A549 (cell line): Measurements from ENCODE around the gene CHI3L1. TPM values are rescaled to one million over a fixed set of nuclear protein-coding genes. Genes with fewer than 3 reads are reported as not detected.

Source experiments
- ATAC-seq, 2 experiments: fragments of 200-7000 bp in 1 of 2; fragments of >200 bp in 1 of 2; cut with Nextera tagmentation in 1 of 2; cut with Tn5 transposase in 1 of 2; 3 replicates each; pipeline versions ENCODE4 v1.8.0 to v1.9.1; 2018 to 2020; ENCODE audit warnings: mild to moderate bottlenecking in 1 of 2, moderate library complexity in 1 of 2
- CTCF ChIA-PET: fragments of 300-600 bp; sonication (Branson Sonifier 250); formaldehyde crosslinking; extraction: SDS; loops from one replicate; lab custom pipeline; 2021; ENCODE audit warnings: antibody characterized with exemption, inconsistent platforms; lab: Yijun Ruan, JAX
- POLR2A ChIA-PET: fragments of 350-600 bp; formaldehyde crosslinking; extraction: SDS; loops from one replicate; lab custom pipeline; 2021; ENCODE audit warnings: antibody characterized with exemption, inconsistent platforms; lab: Yijun Ruan, JAX
- DNase-seq, 2 experiments: peaks; one replicate each; pipeline versions ENCODE4 v3.0.0 to v3.0.0-alpha.2; 2011 to 2016; ENCODE audit warnings: low read depth in 1 of 2, low spot score in 1 of 2
- FAIRE-seq: peaks from 2 replicates; lab custom pipeline; 2011; peaks lifted over from hg19 to GRCh38; lab: Jason Lieb, UNC
- H3K27ac ChIP-seq, 2 experiments: fragments of >200 bp; sonication (Bioruptor Twin); formaldehyde crosslinking; 3 replicates each; pipeline ENCODE4 v1.5.1; 2016 to 2017
- H3K4me1 ChIP-seq: fragments of >200 bp; sonication (Bioruptor Twin); formaldehyde crosslinking; 3 replicates; pipeline ENCODE4 v1.6.1; 2016
- H3K4me2 ChIP-seq: fragments of >200 bp; sonication (Bioruptor Twin); formaldehyde crosslinking; 3 replicates; pipeline ENCODE4 v1.6.1; 2016
- H3K4me3 ChIP-seq: fragments of >200 bp; sonication (Bioruptor Twin); formaldehyde crosslinking; 3 replicates; pipeline ENCODE4 v1.5.1; 2016
- H3K9me3 ChIP-seq: fragments of >200 bp; sonication (Bioruptor Twin); formaldehyde crosslinking; 3 replicates; pipeline ENCODE4 v1.6.1; 2016
- CBX8 ChIP-seq: fragments of 200-600 bp; sonication (generic); IDR thresholded peaks from 2 replicates; pipeline ENCODE4 v1.6.1; 2016
- CHD4 ChIP-seq: fragments of 200-600 bp; sonication (generic); IDR thresholded peaks from 2 replicates; pipeline ENCODE4 v1.6.1; 2016; ENCODE audit warnings: antibody characterized with exemption, mild to moderate bottlenecking, borderline replicate concordance
- ESRRA ChIP-seq: fragments of 150-350 bp; IDR thresholded peaks from 2 replicates; pipeline ENCODE4 v1.6.1; 2014; ENCODE audit warnings: mild to moderate bottlenecking, low read length, borderline replicate concordance
- HOXA7 ChIP-seq: fragments of 250-450 bp; sonication (Bioruptor Pico); IDR thresholded peaks from 2 replicates; pipeline ENCODE4 v1.5.0; 2020; ENCODE audit warnings: mild to moderate bottlenecking, moderate library complexity
- HOXB5 ChIP-seq: fragments of 250-450 bp; sonication (Bioruptor Pico); IDR thresholded peaks from 2 replicates; pipeline ENCODE4 v1.5.0; 2020; ENCODE audit warnings: mild to moderate bottlenecking, moderate library complexity
- JUN ChIP-seq, 2 experiments: fragments of >200 bp; sonication (Bioruptor Twin); formaldehyde crosslinking; IDR thresholded peaks; 2 replicates in 1 of 2; 3 replicates in 1 of 2; pipeline ENCODE4 v1.6.1; 2016 to 2017
- JUNB ChIP-seq: fragments of >200 bp; sonication (Bioruptor Twin); formaldehyde crosslinking; IDR thresholded peaks from 2 replicates; pipeline ENCODE4 v1.6.1; 2016
- NPAS2 ChIP-seq: fragments of 250-450 bp; sonication (Bioruptor Pico); IDR thresholded peaks from 2 replicates; pipeline ENCODE4 v1.8.0; 2022; ENCODE audit warnings: mild to moderate bottlenecking, moderate library complexity, borderline replicate concordance
- RCOR1 ChIP-seq: fragments of 150-350 bp; IDR thresholded peaks from 2 replicates; pipeline ENCODE4 v1.6.1; 2014; ENCODE audit warnings: antibody characterized with exemption, low read length, low read depth
- SMC3 ChIP-seq: fragments of >200 bp; sonication (Bioruptor Twin); formaldehyde crosslinking; IDR thresholded peaks from 3 replicates; pipeline ENCODE4 v1.6.1; 2018; ENCODE audit warnings: inconsistent platforms
- TP53 ChIP-seq: fragments of 250-450 bp; sonication (Bioruptor Pico); IDR thresholded peaks from 2 replicates; pipeline ENCODE4 v1.5.0; 2021; ENCODE audit warnings: mild to moderate bottlenecking, moderate library complexity
- ZFP36 ChIP-seq: fragments of 450-650 bp; IDR thresholded peaks from 2 replicates; pipeline ENCODE4 v1.6.1; 2014; ENCODE audit warnings: borderline replicate concordance; ENCODE audit not compliant: partially characterized antibody
- WGBS: methylation state at CpG from one replicate; pipeline ENCODE4 v1.1.6; 2017; ENCODE audit errors: missing lambda C conversion rate; 5-methylcytosine and 5-hydroxymethylcytosine counted together
- polyA plus RNA-seq, 4 experiments: library from polyadenylated mRNA; depleted of rRNA in 3 of 4; stranded (reverse); fragments of >200 nt; fragmentation: RNase III in 1 of 4; extraction: RNeasy Plus Mini Kit Qiagen cat#74134 plus additional on column Dnase treatment in 1 of 4; gene quantifications; 2 replicates in 3 of 4; 3 replicates in 1 of 4; pipeline ENCODE4 v1.2.3, GENCODE V29; 2011 to 2017
- TF ChIP-seq, protein P1 (sequence below): fragments of 200-600 bp; sonication (generic); IDR thresholded peaks from 2 replicates; pipeline ENCODE4 v1.6.1; 2016; ENCODE audit warnings: antibody characterized with exemption, mild to moderate bottlenecking, moderate library complexity
- TF ChIP-seq, protein P2 (sequence below): fragments of 150-350 bp; IDR thresholded peaks from 2 replicates; pipeline ENCODE4 v1.6.1; 2014; ENCODE audit warnings: low read depth, mild to moderate bottlenecking, low read length
- TF ChIP-seq, protein P3 (sequence below): IDR thresholded peaks from 2 replicates; pipeline ENCODE4 v1.6.1; 2012
- TF ChIP-seq, protein P4 (sequence below): IDR thresholded peaks from 2 replicates; pipeline ENCODE4 v1.6.1; 2012
- TF ChIP-seq, protein P5 (sequence below): IDR thresholded peaks from 2 replicates; pipeline ENCODE4 v1.6.1; 2012; ENCODE audit warnings: low read depth, borderline replicate concordance
- TF ChIP-seq, protein P6 (sequence below): fragments of >200 bp; sonication (Bioruptor Twin); formaldehyde crosslinking; IDR thresholded peaks from 3 replicates; pipeline ENCODE4 v1.6.1; 2016
- TF ChIP-seq, protein P7 (sequence below): fragments of 250-450 bp; sonication (Bioruptor Pico); IDR thresholded peaks from 2 replicates; pipeline ENCODE4 v1.5.0; 2021; ENCODE audit warnings: mild to moderate bottlenecking, moderate library complexity, borderline replicate concordance

The CHI3L1 gene
- polyA plus RNA-seq, 2 of the 4 experiments (the other 2 are of a cell fraction), result 0.04 TPM; not detected in 1

DNA sequence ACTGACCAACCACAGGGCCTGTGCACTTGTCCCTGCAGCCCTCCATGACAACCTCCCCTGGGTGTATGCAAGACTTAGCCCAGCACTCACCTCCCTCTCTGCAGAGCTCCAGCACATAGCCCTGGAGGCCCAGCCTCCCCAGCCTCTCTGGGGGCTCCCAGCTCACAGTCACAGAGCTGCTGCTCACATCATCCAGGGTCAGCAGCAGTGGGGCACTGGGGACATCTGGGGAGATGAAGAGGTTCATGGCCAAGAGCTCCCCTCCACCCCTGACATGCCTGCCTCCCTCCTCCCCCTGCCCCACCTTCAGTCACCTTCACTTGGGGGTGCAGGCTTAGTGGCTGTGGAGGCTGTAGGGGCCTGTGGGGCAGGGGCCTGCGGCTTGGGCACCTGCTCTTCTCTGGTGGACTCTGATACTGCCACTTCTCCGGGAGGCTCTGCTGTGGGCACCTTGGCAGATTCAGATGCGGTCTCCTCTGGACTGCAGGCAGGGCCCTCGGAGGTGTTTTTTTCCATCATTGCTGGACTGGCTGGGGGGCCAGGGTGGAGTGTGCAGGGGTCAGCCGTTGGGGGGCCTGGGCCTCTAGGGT, 11.2 kb downstream of the CHI3L1 start, which contains the start of gene MYBPH (continued):
- TF ChIP-seq, protein P1, sequence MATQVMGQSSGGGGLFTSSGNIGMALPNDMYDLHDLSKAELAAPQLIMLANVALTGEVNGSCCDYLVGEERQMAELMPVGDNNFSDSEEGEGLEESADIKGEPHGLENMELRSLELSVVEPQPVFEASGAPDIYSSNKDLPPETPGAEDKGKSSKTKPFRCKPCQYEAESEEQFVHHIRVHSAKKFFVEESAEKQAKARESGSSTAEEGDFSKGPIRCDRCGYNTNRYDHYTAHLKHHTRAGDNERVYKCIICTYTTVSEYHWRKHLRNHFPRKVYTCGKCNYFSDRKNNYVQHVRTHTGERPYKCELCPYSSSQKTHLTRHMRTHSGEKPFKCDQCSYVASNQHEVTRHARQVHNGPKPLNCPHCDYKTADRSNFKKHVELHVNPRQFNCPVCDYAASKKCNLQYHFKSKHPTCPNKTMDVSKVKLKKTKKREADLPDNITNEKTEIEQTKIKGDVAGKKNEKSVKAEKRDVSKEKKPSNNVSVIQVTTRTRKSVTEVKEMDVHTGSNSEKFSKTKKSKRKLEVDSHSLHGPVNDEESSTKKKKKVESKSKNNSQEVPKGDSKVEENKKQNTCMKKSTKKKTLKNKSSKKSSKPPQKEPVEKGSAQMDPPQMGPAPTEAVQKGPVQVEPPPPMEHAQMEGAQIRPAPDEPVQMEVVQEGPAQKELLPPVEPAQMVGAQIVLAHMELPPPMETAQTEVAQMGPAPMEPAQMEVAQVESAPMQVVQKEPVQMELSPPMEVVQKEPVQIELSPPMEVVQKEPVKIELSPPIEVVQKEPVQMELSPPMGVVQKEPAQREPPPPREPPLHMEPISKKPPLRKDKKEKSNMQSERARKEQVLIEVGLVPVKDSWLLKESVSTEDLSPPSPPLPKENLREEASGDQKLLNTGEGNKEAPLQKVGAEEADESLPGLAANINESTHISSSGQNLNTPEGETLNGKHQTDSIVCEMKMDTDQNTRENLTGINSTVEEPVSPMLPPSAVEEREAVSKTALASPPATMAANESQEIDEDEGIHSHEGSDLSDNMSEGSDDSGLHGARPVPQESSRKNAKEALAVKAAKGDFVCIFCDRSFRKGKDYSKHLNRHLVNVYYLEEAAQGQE, result no peak

DNA sequence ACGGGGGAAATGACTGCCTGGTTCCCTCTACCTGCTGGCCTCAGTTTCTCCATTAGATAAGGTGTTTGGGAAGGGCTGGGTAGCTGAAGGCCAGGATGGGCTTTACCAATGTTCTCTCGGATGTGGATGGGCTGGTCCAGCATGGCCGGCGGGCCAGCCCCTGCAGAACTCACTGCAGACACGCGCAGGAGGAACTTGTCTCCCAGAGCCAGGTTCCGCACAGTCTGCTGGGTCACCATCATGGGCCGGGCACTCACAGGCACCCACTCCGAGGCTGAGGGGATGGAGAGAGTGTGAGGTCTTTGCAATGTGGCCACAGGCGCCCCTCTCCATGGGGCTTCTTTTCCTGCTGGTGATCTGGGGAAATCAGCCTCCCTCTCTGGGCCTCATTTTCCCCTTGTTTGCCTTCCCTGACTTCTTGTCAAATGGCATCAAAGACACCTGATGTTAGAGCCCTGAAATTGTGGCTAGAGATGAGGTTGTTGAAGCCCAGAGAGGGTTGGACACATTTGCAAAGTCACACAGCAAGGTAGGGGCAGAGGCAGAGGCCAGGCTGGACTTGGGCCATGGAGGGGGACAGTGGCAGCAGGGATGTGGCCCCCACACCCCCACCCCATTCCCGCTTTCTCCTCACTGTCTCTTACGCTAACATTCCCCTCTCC, 12.0 kb downstream of the CHI3L1 start:
- peaks cover 34% of the 10 kb centered on the region for H3K4me1 ChIP-seq
- 80% methylated on average over 10 of the region's 12 CpGs for WGBS
- no peak overlapping the region for H3K27ac ChIP-seq
- H3K4me2 ChIP-seq, result no peak overlapping the region
- CTCF ChIA-PET, result interaction anchor here (1.0 to 13.2 kb wide), 7 partner anchors 13 to 135 kb away, joined by 3 to 188 read pairs (median 44); partner anchors contain the start of gene ADORA1
- peak; percentile 19 for TF ChIP-seq ZFP36
- TF ChIP-seq, protein P2, sequence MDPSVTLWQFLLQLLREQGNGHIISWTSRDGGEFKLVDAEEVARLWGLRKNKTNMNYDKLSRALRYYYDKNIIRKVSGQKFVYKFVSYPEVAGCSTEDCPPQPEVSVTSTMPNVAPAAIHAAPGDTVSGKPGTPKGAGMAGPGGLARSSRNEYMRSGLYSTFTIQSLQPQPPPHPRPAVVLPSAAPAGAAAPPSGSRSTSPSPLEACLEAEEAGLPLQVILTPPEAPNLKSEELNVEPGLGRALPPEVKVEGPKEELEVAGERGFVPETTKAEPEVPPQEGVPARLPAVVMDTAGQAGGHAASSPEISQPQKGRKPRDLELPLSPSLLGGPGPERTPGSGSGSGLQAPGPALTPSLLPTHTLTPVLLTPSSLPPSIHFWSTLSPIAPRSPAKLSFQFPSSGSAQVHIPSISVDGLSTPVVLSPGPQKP, result no peak
- TF ChIP-seq, all 56 proteins: peak for 1
- Histone ChIP-seq H3K9me3 (no peaks in the 10 kb centered on the region), H3K4me3 (no peak overlapping the region)
- no peak for FAIRE-seq
- no peak for DNase-seq
- POLR2A ChIA-PET, result no interaction called here
- no peak for ATAC-seq

DNA sequence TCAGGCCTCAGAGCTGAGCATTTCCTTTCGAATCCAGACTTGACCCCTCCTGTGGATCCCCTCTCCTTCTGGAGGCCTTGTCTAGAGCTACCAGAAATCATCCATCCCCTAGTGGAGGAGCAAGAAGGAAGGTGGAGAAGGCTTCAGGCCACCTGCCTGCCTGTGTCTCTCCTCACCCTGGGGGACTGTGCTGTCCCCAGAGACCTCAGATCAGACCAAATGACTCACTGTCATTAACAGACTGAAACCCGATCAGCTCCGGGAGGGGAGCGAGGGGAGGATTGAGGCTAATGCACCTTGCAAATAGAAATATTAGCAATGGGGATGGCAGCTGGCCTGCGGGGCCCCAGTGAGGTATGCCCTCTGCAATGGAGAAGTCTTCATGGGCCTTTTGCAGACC, 12.9 kb downstream of the CHI3L1 start:
- ATAC-seq, result no peak
- 63% methylated on average over 5 of the region's 5 CpGs for WGBS
- no peak for DNase-seq
- Histone ChIP-seq H3K9me3 (no peaks in the 10 kb centered on the region), H3K4me1 (peaks cover 30% of the 10 kb centered on the region), H3K4me2 (no peak overlapping the region), H3K27ac (no peak overlapping the region), H3K4me3 (no peak overlapping the region)
- FAIRE-seq, result no peak
- ChIA-PET CTCF (interaction anchor here (0.6 to 13.2 kb wide), 19 partner anchors 8 to 134 kb away, joined by 3 to 188 read pairs (median 11); partner anchors contain the start of genes ADORA1 and CHI3L1), POLR2A (no interaction called here)
- no peak for TF ChIP-seq CHD4
- TF ChIP-seq, protein P3, sequence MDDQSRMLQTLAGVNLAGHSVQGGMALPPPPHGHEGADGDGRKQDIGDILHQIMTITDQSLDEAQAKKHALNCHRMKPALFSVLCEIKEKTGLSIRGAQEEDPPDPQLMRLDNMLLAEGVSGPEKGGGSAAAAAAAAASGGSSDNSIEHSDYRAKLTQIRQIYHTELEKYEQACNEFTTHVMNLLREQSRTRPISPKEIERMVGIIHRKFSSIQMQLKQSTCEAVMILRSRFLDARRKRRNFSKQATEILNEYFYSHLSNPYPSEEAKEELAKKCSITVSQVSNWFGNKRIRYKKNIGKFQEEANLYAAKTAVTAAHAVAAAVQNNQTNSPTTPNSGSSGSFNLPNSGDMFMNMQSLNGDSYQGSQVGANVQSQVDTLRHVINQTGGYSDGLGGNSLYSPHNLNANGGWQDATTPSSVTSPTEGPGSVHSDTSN, result no peak
- TF ChIP-seq, protein P4, sequence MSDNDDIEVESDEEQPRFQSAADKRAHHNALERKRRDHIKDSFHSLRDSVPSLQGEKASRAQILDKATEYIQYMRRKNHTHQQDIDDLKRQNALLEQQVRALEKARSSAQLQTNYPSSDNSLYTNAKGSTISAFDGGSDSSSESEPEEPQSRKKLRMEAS, result no peak
- no peak for TF ChIP-seq CBX8
- TF ChIP-seq HOXA7 (CRISPR knock-in tag), result no peak
- TF ChIP-seq HOXB5 (CRISPR knock-in tag), result no peak
- TF ChIP-seq, protein P5, sequence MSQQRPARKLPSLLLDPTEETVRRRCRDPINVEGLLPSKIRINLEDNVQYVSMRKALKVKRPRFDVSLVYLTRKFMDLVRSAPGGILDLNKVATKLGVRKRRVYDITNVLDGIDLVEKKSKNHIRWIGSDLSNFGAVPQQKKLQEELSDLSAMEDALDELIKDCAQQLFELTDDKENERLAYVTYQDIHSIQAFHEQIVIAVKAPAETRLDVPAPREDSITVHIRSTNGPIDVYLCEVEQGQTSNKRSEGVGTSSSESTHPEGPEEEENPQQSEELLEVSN, result no peak

DNA sequence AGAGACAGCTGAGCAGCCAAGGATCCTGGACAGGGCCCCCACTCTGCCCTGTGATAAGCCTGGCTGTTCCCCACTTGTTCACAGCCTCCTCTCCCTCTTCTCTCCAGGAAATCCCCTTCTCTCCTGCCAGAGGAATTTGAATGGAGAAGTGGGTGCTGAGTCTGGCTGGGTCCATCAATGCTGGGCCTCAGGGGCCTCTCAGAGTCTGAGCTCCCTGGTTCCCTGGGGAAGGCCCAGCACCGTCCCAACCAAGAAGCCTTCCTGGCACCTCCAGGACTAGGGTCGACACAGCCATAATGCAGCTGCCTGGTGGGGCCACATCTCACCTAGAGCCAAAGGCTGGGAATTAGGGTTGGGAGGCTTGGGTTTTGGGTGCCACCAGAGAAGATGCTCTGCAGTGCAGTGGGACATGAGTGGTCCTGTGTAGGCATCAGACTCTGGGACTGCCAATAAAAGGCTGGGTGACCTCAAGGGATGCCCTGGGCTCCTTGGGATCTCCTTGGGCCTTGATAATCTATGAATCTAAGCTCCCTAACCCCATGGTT, 13.4 kb downstream of the CHI3L1 start:
- peaks cover 25% of the 10 kb centered on the region for H3K4me1 ChIP-seq
- WGBS, result 63% methylated on average over 2 of the region's 2 CpGs
- POLR2A ChIA-PET, result no interaction called here
- FAIRE-seq (no peak), ATAC-seq (no peak), DNase-seq (no peak)
- H3K9me3 ChIP-seq, result no peaks in the 10 kb centered on the region
- no peak overlapping the region for H3K4me2 ChIP-seq
- CTCF ChIA-PET, result interaction anchor here (0.6 to 13.2 kb wide), 34 partner anchors 8 to 163 kb away, joined by 3 to 188 read pairs (median 6); partner anchors contain the start of genes ADORA1 and CHI3L1
- H3K27ac ChIP-seq, result no peak overlapping the region
- no peak overlapping the region for H3K4me3 ChIP-seq
- no peak for TF ChIP-seq TP53
- no peak for TF ChIP-seq SMC3
- no peak for TF ChIP-seq RCOR1
- TF ChIP-seq JUNB, result no peak
- TF ChIP-seq NPAS2 (CRISPR knock-in tag), result no peak
- TF ChIP-seq ZFP36, result no peak
- TF ChIP-seq ESRRA, result no peak
- no peak for TF ChIP-seq JUN (IDR thresholded peaks at IDR 0.05)
- TF ChIP-seq, protein P6, sequence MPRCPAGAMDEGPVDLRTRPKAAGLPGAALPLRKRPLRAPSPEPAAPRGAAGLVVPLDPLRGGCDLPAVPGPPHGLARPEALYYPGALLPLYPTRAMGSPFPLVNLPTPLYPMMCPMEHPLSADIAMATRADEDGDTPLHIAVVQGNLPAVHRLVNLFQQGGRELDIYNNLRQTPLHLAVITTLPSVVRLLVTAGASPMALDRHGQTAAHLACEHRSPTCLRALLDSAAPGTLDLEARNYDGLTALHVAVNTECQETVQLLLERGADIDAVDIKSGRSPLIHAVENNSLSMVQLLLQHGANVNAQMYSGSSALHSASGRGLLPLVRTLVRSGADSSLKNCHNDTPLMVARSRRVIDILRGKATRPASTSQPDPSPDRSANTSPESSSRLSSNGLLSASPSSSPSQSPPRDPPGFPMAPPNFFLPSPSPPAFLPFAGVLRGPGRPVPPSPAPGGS, result no peak
- TF ChIP-seq, protein P7, sequence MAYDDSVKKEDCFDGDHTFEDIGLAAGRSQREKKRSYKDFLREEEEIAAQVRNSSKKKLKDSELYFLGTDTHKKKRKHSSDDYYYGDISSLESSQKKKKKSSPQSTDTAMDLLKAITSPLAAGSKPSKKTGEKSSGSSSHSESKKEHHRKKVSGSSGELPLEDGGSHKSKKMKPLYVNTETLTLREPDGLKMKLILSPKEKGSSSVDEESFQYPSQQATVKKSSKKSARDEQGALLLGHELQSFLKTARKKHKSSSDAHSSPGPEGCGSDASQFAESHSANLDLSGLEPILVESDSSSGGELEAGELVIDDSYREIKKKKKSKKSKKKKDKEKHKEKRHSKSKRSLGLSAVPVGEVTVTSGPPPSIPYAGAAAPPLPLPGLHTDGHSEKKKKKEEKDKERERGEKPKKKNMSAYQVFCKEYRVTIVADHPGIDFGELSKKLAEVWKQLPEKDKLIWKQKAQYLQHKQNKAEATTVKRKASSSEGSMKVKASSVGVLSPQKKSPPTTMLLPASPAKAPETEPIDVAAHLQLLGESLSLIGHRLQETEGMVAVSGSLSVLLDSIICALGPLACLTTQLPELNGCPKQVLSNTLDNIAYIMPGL, result no peak
